Measurements from ENCODE around the gene PPP1R26.
A peak's percentile ranks its signal among the peaks of the same experiment; 100 is the strongest.

The PPP1R26 gene

GRCh38 chr9:135500071-135500524, 20.5 kb downstream of the PPP1R26 start:
- TF ChIP-seq CTCF (IDR thresholded peaks at IDR 0.05; ENCODE audit: low read depth, low read length) = no peak
- H3K4me3 ChIP-seq (ENCODE audit: low read depth, low read length) = peak overlapping the region; percentile 85

GRCh38 chr9:135500525-135501260, 21.1 kb downstream of the PPP1R26 start, which contains the start of gene MRPS2:
Gene MRPS2 (plus strand): TSS chr9:135500682. CDS start chr9:135500711, 29 bp downstream.
- peak; percentile 86 for TF ChIP-seq CTCF (IDR thresholded peaks at IDR 0.05; ENCODE audit: low read depth, low read length)
- peak within 1 kb of the TSS; percentile 85 for H3K4me3 ChIP-seq (ENCODE audit: low read depth, low read length)

- TF ChIP-seq CTCF (IDR thresholded peaks at IDR 0.05; ENCODE audit: low read depth, low read length) = no peak
Measured at GRCh38 chr9:135501261-135502167, 21.9 kb downstream of the PPP1R26 start.

GRCh38 chr9:135502168-135502872, 22.7 kb downstream of the PPP1R26 start:
- no peak overlapping the region for H3K4me3 ChIP-seq (ENCODE audit: low read depth, low read length)
- no peak for TF ChIP-seq CTCF (IDR thresholded peaks at IDR 0.05; ENCODE audit: low read depth, low read length)

More at GRCh38 chr9:135501261-135502167, 21.9 kb downstream of the PPP1R26 start:
- H3K4me3 ChIP-seq (ENCODE audit: low read depth, low read length) = peak overlapping the region; percentile 85

GRCh38 chr9:135502873-135503321, 23.3 kb downstream of the PPP1R26 start:
- no peak overlapping the region for H3K4me3 ChIP-seq (ENCODE audit: low read depth, low read length)

More at GRCh38 chr9:135502873-135503321, 23.3 kb downstream of the PPP1R26 start:
- TF ChIP-seq CTCF (IDR thresholded peaks at IDR 0.05; ENCODE audit: low read depth, low read length) = no peak
